Endothelial cell (in vitro differentiated cells): Measurements from ENCODE around the gene CHRDL2. TPM values are rescaled to one million over a fixed set of nuclear protein-coding genes. Genes with fewer than 3 reads are reported as not detected.
A peak's percentile ranks its signal among the peaks of the same experiment; 100 is the strongest.

ENCODE experiments used
- DNase-seq: peaks from one replicate; pipeline ENCODE4 v3.0.0; 2021; ENCODE audit warnings: low spot score
- H3K27ac Mint-ChIP-seq: one replicate; pipeline ENCODE4 v1.8.0; 2021; ENCODE audit warnings: mixed read lengths, inconsistent platforms; ENCODE audit not compliant: unreplicated experiment
- H3K27me3 Mint-ChIP-seq: one replicate; pipeline ENCODE4 v1.8.0; 2021; ENCODE audit warnings: mild to moderate bottlenecking, moderate library complexity, mixed read lengths, inconsistent platforms; ENCODE audit not compliant: unreplicated experiment
- H3K36me3 Mint-ChIP-seq: one replicate; pipeline ENCODE4 v1.8.0; 2021; ENCODE audit warnings: mild to moderate bottlenecking, low read depth, mixed read lengths, inconsistent platforms; ENCODE audit not compliant: unreplicated experiment
- H3K4me1 Mint-ChIP-seq: one replicate; pipeline ENCODE4 v1.8.0; 2021; ENCODE audit warnings: mild to moderate bottlenecking, mixed read lengths, inconsistent platforms; ENCODE audit not compliant: unreplicated experiment
- H3K4me3 Mint-ChIP-seq: one replicate; pipeline ENCODE4 v1.8.0; 2021; ENCODE audit warnings: mild to moderate bottlenecking, mixed read lengths, inconsistent platforms; ENCODE audit not compliant: unreplicated experiment
- H3K9me3 Mint-ChIP-seq: one replicate; pipeline ENCODE4 v1.8.0; 2021; ENCODE audit warnings: mixed read lengths, inconsistent platforms; ENCODE audit not compliant: unreplicated experiment
- CTCF ChIP-seq: fragments of 200-600 bp; sonication (generic); IDR thresholded peaks from one replicate; pipeline ENCODE4 v1.5.0; 2021; ENCODE audit warnings: antibody characterized with exemption; ENCODE audit not compliant: unreplicated experiment
- long read RNA-seq: library from polyadenylated mRNA; unstranded; transcript quantifications from one replicate; pipeline ENCODE4 v2.0.0, GENCODE V29; 2020; ENCODE audit not compliant: unreplicated experiment
- total RNA-seq: library from RNA; stranded (reverse); fragmentation: NEBNext Ultra II Directional; extraction: Animal tissue kit (Norgen Biotek cat#: 25700); gene quantifications from one replicate; pipeline ENCODE4 v1.2.1, GENCODE V29; 2021; ENCODE audit not compliant: unreplicated experiment

The CHRDL2 gene
- total RNA-seq = 0.21 TPM
- long read RNA-seq = 0 reads

DNA sequence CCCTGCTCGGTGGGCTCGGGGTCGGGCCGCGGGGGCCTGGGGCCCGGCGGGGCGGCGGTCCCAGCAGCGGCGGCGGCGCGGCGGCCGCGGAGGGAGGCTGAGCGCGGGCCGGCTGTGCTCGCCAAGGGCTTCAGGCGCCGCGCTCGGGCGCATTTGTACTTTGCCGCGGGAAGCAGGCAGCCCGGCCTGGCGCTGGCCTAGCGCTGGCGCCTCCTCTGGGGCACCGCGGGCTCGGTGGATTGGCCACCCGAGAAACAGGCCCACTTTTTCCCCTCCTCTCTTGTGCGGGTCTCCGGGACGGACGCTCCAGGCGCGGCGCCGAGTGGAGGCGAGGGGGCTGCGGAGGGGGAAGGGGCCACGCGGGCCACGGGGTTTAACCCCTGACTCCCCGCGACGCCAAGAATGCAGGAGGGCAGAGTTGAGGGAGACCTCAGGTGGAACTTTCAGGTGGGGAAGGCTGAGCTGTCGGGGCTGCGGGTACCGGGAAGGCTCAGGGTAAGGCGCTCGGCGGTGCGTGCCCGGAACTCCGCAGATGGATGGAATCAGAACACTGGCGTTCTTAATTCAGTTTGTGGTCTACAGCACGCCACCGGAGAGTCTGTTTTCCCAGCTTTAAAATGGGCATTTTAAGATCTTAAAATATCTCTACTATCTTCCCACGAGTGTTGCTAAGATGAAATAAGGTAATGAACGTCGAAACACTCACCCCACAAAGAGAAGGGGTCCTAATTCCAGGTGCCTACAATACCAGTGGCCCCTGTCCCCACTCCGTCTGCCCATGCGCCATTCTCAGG is at the start of gene CHRDL2:
CHRDL2 (minus strand) TSS at position 126 of the 794 bp plus-strand sequence. CDS start 538 bp downstream, outside the sequence.
- peaks cover 32% of the 10 kb centered on the region for H3K27me3 Mint-ChIP-seq
- H3K36me3 Mint-ChIP-seq = peaks cover 4% of the 10 kb centered on the region
- peak; percentile 65 for DNase-seq
- TF ChIP-seq CTCF = no peak
- H3K4me1 Mint-ChIP-seq = peaks cover 7% of the 10 kb centered on the region
- H3K27ac Mint-ChIP-seq = no peak within 1 kb of the TSS
- H3K4me3 Mint-ChIP-seq = peak within 1 kb of the TSS; percentile 88
- no peaks in the 10 kb centered on the region for H3K9me3 Mint-ChIP-seq

DNA sequence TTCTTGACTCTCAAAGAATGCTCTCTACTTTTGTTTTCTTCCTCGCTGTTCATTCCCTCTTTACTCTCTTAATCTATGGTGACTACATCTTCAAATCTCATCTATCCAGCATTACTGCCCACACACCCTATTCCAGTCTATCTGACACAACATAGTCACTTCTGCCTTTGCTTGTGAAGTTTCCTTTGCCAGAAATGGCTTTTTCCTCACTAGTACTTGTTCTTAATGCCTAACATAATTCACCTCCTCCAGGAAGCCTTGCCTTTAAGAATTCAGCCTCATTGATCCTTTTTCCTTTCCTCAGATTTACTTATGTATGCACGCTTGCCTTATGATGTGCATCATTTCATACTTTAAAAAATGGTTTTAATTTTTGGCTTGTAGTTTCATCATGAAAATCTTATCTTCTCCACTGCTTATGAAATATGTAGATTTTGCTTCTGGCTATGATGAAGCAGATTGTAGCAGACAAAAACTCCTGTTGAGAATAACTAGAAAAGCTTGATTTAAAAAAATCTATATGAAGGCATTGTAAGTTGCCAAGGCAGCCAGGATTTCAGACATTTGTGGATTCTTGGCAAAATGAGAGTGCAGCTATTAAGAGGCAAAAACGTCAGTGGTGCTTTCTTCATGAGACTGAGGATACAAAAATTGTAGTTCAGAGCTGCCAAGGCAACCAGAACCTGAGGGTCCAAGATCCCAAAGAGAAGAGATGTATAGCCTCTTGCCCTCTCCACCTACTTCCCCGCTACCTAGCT is 49.2 kb upstream of the CHRDL2 start:
- no peak overlapping the region for H3K27ac Mint-ChIP-seq
- no peaks in the 10 kb centered on the region for H3K27me3 Mint-ChIP-seq
- H3K36me3 Mint-ChIP-seq = no peaks in the 10 kb centered on the region
- TF ChIP-seq CTCF = no peak
- no peak overlapping the region for H3K4me3 Mint-ChIP-seq
- no peak for DNase-seq
- H3K9me3 Mint-ChIP-seq = no peaks in the 10 kb centered on the region
- peaks cover 17% of the 10 kb centered on the region for H3K4me1 Mint-ChIP-seq

DNA sequence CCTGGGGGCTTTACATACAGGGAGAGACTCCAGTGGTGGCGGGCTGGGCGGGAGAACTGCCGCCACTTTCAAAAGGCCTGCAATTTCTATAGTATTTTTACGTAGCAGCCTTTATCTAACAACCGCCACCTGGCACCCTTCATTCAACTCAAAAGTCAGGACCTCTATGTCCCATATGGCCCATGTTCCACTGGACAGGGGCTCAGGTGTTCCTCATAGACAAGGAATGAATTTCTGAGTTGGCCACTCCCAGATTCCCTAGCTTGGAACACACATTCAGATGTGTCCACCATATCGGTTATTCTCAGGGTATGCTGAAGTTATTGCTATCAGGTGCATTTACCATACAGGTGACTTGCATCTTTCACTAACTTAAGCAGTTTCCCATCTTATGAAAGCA is 47.4 kb upstream of the CHRDL2 start:
- TF ChIP-seq CTCF = no peak
- no peaks in the 10 kb centered on the region for H3K27me3 Mint-ChIP-seq
- no peaks in the 10 kb centered on the region for H3K36me3 Mint-ChIP-seq
- no peaks in the 10 kb centered on the region for H3K9me3 Mint-ChIP-seq
- H3K27ac Mint-ChIP-seq = no peak overlapping the region
- H3K4me1 Mint-ChIP-seq = peaks cover 12% of the 10 kb centered on the region
- DNase-seq = no peak
- no peak overlapping the region for H3K4me3 Mint-ChIP-seq

DNA sequence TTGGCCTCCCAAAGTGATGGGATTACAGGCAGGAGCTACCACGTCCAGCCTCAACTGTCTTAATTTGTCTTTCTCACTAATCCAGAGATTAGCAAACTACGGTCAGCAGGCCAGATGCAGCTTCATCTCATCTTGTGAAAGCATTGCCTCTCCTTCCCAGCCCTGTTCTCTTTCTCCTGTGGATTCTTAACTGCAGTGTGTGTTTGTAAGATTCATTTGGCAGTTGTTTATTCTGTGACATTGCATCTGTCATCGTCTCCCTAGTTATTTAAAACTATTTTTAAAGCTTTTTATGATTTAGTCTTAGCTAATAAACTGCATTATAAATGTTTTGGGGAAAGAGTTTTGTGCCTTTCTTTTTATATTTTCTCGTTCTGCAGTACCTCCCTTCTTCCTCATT is 46.7 kb upstream of the CHRDL2 start:
- H3K9me3 Mint-ChIP-seq = no peaks in the 10 kb centered on the region
- H3K27me3 Mint-ChIP-seq = no peaks in the 10 kb centered on the region
- no peak overlapping the region for H3K27ac Mint-ChIP-seq
- TF ChIP-seq CTCF = no peak
- H3K4me3 Mint-ChIP-seq = no peak overlapping the region
- H3K4me1 Mint-ChIP-seq = peaks cover 5% of the 10 kb centered on the region
- H3K36me3 Mint-ChIP-seq = no peaks in the 10 kb centered on the region
- no peak for DNase-seq

GRCh38 chr11:74777038-74777437 is 45.8 kb upstream of the CHRDL2 start:
- H3K4me3 Mint-ChIP-seq = no peak overlapping the region
- TF ChIP-seq CTCF = no peak
- H3K4me1 Mint-ChIP-seq = peaks cover 4% of the 10 kb centered on the region
- no peaks in the 10 kb centered on the region for H3K27me3 Mint-ChIP-seq
- H3K27ac Mint-ChIP-seq = no peak overlapping the region
- no peaks in the 10 kb centered on the region for H3K9me3 Mint-ChIP-seq
- no peak for DNase-seq
- no peaks in the 10 kb centered on the region for H3K36me3 Mint-ChIP-seq
